ENCODE data around the gene DGKD.
"Not testable (repeated sequence)": the region's sequence is repeated elsewhere in the genome, so short reads cannot be mapped to it uniquely, and the experiment has no call there.

Gene DGKD

GRCh38 chr2:233384015-233384414 lies 29.7 kb downstream of the DGKD start:
- no peak for DNase-seq

GRCh38 chr2:233384811-233385488 lies 30.7 kb downstream of the DGKD start:
- DNase-seq, result peak in 3 of 51 donors; percentile 12 to 28 (median 22)

- DNase-seq, result peak in 1 of 51 donors; percentile 5
Measured at GRCh38 chr2:233385489-233386044, 31.3 kb downstream of the DGKD start.

- DNase-seq, result peak in 7 of 51 donors; percentile 11 to 47 (median 35)
Measured at GRCh38 chr2:233386382-233387041, 32.2 kb downstream of the DGKD start.

GRCh38 chr2:233387225-233387624 lies 32.9 kb downstream of the DGKD start:
- DNase-seq, result peak in 1 of 51 donors; percentile 58

- peak in 50 of 51 donors; percentile 22 to 93 (median 80) for DNase-seq
Measured at GRCh38 chr2:233387667-233388528, 33.6 kb downstream of the DGKD start.

- no peak for DNase-seq
Measured at GRCh38 chr2:233389601-233390125, 35.4 kb downstream of the DGKD start.

GRCh38 chr2:233395687-233396086 lies 41.4 kb downstream of the DGKD start:
- DNase-seq, result no peak

- not testable (repeated sequence) for DNase-seq
Measured at GRCh38 chr2:233396726-233397665, 42.7 kb downstream of the DGKD start.

GRCh38 chr2:233399306-233400225 lies 45.3 kb downstream of the DGKD start:
- DNase-seq, result no peak

- DNase-seq, result no peak
Measured at GRCh38 chr2:233400341-233400740, 46.0 kb downstream of the DGKD start.

GRCh38 chr2:233400961-233401360 lies 46.7 kb downstream of the DGKD start:
- DNase-seq, result no peak

- DNase-seq, result no peak
Measured at GRCh38 chr2:233402346-233402745, 48.1 kb downstream of the DGKD start.

- DNase-seq, result no peak
Measured at GRCh38 chr2:233402789-233403188, 48.5 kb downstream of the DGKD start.

- DNase-seq, result no peak
Measured at GRCh38 chr2:233404222-233404621, 49.9 kb downstream of the DGKD start.

- DNase-seq, result no peak
Measured at GRCh38 chr2:233406865-233407264, 52.6 kb downstream of the DGKD start.

GRCh38 chr2:233407771-233408181 lies 53.5 kb downstream of the DGKD start:
- DNase-seq, result no peak

- DNase-seq, result no peak
Measured at GRCh38 chr2:233408366-233409285, 54.3 kb downstream of the DGKD start.
